HepG2 (cell line): ENCODE measurements around the gene TBCB. TPM values are rescaled to one million over a fixed set of nuclear protein-coding genes. Genes with fewer than 3 reads are reported as not detected.

Experiments
- CENPX ChIP-seq: sonication (generic); formaldehyde crosslinking; IDR thresholded peaks from 2 replicates; pipeline ENCODE4 v1.9.0; 2021; ENCODE audit warnings: mild to moderate bottlenecking, missing genetic modification reagents, moderate library complexity
- KDM5B ChIP-seq: sonication (generic); formaldehyde crosslinking; IDR thresholded peaks from 2 replicates; pipeline ENCODE4 v1.4.0; 2020; ENCODE audit warnings: missing genetic modification reagents, mild to moderate bottlenecking, borderline replicate concordance
- TARDBP ChIP-seq: sonication (generic); formaldehyde crosslinking; IDR thresholded peaks from 2 replicates; pipeline ENCODE4 v1.8.0; 2022; ENCODE audit warnings: mild to moderate bottlenecking, missing genetic modification reagents
- XBP1 ChIP-seq: sonication (generic); formaldehyde crosslinking; IDR thresholded peaks from 2 replicates; pipeline ENCODE4 v1.5.0; 2020; ENCODE audit warnings: missing genetic modification reagents
- polyA plus RNA-seq, 8 experiments: library from polyadenylated mRNA; depleted of rRNA in 3 of 8; stranded (reverse) in 7 of 8; unstranded in 1 of 8; fragments of >200 nt; fragmentation: Illumina TruSeq in 4 of 8; extraction: Trizol in 4 of 8; gene quantifications; 2 replicates each; pipeline versions ENCODE4 v1.2.1 to v1.2.3, GENCODE V29; 2011 to 2016; ENCODE audit warnings: low read depth in 4 of 8, missing spikeins in 1 of 8, mixed read lengths in 1 of 8; ENCODE audit not compliant: insufficient read depth in 1 of 8
- total RNA-seq, 5 experiments: library from RNA; depleted of rRNA; stranded (reverse); fragments of >200 nt; fragmentation: Illumina TruSeq; extraction: Trizol; gene quantifications; 2 replicates each; pipeline ENCODE4 v1.2.3, GENCODE V29; 2016; ENCODE audit warnings: low read depth in 1 of 5
- TF ChIP-seq, protein P1 (sequence below): sonication (generic); formaldehyde crosslinking; IDR thresholded peaks from 2 replicates; pipeline ENCODE4; 2020; ENCODE audit warnings: missing genetic modification reagents, mild to moderate bottlenecking, borderline replicate concordance
- TF ChIP-seq, protein P2 (sequence below): sonication (generic); formaldehyde crosslinking; IDR thresholded peaks from 2 replicates; pipeline ENCODE4 v1.5.1; 2020; ENCODE audit warnings: mild to moderate bottlenecking, missing genetic modification reagents, moderate library complexity
- TF ChIP-seq, protein P3 (sequence below): sonication (generic); formaldehyde crosslinking; IDR thresholded peaks from 2 replicates; pipeline ENCODE4 v1.5.0; 2020; ENCODE audit warnings: missing genetic modification reagents
- TF ChIP-seq, protein P4 (sequence below): sonication (generic); formaldehyde crosslinking; IDR thresholded peaks from 2 replicates; pipeline ENCODE4 v1.4.0; 2020; ENCODE audit warnings: missing genetic modification reagents
- TF ChIP-seq, protein P5 (sequence below): sonication (generic); formaldehyde crosslinking; conservative IDR thresholded peaks from 2 replicates; pipeline ENCODE4 v1.8.0; 2022; ENCODE audit warnings: mild to moderate bottlenecking, moderate library complexity, missing genetic modification reagents
- TF ChIP-seq, protein P6 (sequence below): sonication (generic); formaldehyde crosslinking; IDR thresholded peaks from 2 replicates; pipeline ENCODE4 v1.4.0; 2020; ENCODE audit warnings: missing genetic modification reagents, mild to moderate bottlenecking, borderline replicate concordance

The TBCB gene
- total and polyA plus RNA-seq, 2 of the 13 experiments (the other 11 are each of a cell fraction or from before 2014, with no cell fraction given) = 271 to 276 TPM

DNA sequence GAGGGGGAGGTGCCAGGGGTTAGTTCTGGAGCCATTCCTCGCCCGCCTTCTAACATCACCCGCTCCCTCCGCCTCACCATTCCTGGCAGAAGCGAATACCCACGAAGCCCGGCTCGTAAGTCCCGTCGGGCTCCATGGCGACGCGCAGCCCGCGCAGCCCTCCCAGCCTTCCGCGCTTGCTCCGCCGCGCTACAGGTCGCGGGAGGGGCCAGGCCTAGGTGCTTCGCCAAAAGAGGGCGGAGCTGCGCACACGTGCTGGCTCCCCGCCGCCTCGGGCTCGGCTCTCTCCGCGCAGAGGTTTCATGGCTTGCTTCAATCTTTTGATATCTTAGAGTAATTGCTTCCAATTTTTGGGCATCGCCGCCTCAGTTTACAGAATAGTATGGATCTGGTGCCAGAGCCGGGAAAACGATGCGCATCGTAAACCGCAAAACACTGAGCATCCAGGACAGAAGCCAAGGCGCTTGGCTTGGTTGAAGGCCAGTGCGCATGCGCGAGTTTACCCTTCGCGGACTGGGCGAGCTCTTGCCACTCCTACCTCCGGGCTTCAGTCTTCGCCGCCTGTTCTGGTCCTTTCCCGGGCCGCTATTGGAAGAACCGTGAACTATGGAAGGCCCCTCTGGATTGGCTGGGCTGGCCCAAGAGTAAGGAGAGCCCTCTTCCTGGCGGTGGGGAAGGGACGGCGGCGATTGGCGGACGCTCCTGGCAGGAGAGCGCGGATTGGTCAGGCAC, 381 bp upstream of the TBCB start, which contains the start of gene POLR2I (continued):
- TF ChIP-seq, protein P1, sequence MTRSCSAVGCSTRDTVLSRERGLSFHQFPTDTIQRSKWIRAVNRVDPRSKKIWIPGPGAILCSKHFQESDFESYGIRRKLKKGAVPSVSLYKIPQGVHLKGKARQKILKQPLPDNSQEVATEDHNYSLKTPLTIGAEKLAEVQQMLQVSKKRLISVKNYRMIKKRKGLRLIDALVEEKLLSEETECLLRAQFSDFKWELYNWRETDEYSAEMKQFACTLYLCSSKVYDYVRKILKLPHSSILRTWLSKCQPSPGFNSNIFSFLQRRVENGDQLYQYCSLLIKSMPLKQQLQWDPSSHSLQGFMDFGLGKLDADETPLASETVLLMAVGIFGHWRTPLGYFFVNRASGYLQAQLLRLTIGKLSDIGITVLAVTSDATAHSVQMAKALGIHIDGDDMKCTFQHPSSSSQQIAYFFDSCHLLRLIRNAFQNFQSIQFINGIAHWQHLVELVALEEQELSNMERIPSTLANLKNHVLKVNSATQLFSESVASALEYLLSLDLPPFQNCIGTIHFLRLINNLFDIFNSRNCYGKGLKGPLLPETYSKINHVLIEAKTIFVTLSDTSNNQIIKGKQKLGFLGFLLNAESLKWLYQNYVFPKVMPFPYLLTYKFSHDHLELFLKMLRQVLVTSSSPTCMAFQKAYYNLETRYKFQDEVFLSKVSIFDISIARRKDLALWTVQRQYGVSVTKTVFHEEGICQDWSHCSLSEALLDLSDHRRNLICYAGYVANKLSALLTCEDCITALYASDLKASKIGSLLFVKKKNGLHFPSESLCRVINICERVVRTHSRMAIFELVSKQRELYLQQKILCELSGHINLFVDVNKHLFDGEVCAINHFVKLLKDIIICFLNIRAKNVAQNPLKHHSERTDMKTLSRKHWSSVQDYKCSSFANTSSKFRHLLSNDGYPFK (CRISPR knock-in tag) = peak; percentile 86
- TF ChIP-seq TARDBP (CRISPR knock-in tag) (peak; percentile 67; the same call in 1 of the 2 replicates), CENPX (CRISPR knock-in tag) (no peak), KDM5B (CRISPR knock-in tag) (peak; percentile 87), XBP1 (peak; percentile 65; the same call in 1 of the 2 replicates)
- TF ChIP-seq, protein P2, sequence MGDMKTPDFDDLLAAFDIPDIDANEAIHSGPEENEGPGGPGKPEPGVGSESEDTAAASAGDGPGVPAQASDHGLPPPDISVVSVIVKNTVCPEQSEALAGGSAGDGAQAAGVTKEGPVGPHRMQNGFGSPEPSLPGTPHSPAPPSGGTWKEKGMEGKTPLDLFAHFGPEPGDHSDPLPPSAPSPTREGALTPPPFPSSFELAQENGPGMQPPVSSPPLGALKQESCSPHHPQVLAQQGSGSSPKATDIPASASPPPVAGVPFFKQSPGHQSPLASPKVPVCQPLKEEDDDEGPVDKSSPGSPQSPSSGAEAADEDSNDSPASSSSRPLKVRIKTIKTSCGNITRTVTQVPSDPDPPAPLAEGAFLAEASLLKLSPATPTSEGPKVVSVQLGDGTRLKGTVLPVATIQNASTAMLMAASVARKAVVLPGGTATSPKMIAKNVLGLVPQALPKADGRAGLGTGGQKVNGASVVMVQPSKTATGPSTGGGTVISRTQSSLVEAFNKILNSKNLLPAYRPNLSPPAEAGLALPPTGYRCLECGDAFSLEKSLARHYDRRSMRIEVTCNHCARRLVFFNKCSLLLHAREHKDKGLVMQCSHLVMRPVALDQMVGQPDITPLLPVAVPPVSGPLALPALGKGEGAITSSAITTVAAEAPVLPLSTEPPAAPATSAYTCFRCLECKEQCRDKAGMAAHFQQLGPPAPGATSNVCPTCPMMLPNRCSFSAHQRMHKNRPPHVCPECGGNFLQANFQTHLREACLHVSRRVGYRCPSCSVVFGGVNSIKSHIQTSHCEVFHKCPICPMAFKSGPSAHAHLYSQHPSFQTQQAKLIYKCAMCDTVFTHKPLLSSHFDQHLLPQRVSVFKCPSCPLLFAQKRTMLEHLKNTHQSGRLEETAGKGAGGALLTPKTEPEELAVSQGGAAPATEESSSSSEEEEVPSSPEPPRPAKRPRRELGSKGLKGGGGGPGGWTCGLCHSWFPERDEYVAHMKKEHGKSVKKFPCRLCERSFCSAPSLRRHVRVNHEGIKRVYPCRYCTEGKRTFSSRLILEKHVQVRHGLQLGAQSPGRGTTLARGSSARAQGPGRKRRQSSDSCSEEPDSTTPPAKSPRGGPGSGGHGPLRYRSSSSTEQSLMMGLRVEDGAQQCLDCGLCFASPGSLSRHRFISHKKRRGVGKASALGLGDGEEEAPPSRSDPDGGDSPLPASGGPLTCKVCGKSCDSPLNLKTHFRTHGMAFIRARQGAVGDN (CRISPR knock-in tag) = peak; percentile 99
- TF ChIP-seq, protein P3, sequence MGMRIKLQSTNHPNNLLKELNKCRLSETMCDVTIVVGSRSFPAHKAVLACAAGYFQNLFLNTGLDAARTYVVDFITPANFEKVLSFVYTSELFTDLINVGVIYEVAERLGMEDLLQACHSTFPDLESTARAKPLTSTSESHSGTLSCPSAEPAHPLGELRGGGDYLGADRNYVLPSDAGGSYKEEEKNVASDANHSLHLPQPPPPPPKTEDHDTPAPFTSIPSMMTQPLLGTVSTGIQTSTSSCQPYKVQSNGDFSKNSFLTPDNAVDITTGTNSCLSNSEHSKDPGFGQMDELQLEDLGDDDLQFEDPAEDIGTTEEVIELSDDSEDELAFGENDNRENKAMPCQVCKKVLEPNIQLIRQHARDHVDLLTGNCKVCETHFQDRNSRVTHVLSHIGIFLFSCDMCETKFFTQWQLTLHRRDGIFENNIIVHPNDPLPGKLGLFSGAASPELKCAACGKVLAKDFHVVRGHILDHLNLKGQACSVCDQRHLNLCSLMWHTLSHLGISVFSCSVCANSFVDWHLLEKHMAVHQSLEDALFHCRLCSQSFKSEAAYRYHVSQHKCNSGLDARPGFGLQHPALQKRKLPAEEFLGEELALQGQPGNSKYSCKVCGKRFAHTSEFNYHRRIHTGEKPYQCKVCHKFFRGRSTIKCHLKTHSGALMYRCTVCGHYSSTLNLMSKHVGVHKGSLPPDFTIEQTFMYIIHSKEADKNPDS (CRISPR knock-in tag) = no peak
- TF ChIP-seq, protein P4, sequence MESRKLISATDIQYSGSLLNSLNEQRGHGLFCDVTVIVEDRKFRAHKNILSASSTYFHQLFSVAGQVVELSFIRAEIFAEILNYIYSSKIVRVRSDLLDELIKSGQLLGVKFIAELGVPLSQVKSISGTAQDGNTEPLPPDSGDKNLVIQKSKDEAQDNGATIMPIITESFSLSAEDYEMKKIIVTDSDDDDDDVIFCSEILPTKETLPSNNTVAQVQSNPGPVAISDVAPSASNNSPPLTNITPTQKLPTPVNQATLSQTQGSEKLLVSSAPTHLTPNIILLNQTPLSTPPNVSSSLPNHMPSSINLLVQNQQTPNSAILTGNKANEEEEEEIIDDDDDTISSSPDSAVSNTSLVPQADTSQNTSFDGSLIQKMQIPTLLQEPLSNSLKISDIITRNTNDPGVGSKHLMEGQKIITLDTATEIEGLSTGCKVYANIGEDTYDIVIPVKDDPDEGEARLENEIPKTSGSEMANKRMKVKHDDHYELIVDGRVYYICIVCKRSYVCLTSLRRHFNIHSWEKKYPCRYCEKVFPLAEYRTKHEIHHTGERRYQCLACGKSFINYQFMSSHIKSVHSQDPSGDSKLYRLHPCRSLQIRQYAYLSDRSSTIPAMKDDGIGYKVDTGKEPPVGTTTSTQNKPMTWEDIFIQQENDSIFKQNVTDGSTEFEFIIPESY = no peak
- TF ChIP-seq, protein P5, sequence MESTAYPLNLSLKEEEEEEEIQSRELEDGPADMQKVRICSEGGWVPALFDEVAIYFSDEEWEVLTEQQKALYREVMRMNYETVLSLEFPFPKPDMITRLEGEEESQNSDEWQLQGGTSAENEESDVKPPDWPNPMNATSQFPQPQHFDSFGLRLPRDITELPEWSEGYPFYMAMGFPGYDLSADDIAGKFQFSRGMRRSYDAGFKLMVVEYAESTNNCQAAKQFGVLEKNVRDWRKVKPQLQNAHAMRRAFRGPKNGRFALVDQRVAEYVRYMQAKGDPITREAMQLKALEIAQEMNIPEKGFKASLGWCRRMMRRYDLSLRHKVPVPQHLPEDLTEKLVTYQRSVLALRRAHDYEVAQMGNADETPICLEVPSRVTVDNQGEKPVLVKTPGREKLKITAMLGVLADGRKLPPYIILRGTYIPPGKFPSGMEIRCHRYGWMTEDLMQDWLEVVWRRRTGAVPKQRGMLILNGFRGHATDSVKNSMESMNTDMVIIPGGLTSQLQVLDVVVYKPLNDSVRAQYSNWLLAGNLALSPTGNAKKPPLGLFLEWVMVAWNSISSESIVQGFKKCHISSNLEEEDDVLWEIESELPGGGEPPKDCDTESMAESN = peak; percentile 51; the same call in 1 of the 2 replicates
- TF ChIP-seq, protein P6, sequence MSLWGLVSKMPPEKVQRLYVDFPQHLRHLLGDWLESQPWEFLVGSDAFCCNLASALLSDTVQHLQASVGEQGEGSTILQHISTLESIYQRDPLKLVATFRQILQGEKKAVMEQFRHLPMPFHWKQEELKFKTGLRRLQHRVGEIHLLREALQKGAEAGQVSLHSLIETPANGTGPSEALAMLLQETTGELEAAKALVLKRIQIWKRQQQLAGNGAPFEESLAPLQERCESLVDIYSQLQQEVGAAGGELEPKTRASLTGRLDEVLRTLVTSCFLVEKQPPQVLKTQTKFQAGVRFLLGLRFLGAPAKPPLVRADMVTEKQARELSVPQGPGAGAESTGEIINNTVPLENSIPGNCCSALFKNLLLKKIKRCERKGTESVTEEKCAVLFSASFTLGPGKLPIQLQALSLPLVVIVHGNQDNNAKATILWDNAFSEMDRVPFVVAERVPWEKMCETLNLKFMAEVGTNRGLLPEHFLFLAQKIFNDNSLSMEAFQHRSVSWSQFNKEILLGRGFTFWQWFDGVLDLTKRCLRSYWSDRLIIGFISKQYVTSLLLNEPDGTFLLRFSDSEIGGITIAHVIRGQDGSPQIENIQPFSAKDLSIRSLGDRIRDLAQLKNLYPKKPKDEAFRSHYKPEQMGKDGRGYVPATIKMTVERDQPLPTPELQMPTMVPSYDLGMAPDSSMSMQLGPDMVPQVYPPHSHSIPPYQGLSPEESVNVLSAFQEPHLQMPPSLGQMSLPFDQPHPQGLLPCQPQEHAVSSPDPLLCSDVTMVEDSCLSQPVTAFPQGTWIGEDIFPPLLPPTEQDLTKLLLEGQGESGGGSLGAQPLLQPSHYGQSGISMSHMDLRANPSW (CRISPR knock-in tag) = no peak
